Fibroblast of villous mesenchyme (primary cell): Measurements from ENCODE around the gene ELOVL3. TPM values are rescaled to one million over a fixed set of nuclear protein-coding genes. Genes with fewer than 3 reads are reported as not detected.
"Not testable (repeated sequence)": the region's sequence is repeated elsewhere in the genome, so short reads cannot be mapped to it uniquely, and the experiment has no call there.

ENCODE experiments used
- DNase-seq: peaks from one replicate; pipeline ENCODE4 v3.0.0-alpha.2; 2010; ENCODE audit warnings: low read depth
- H3K4me3 ChIP-seq: 2 replicates; pipeline ENCODE4 v1.5.1; 2011; ENCODE audit warnings: low read depth, mild to moderate bottlenecking, low read length
- total RNA-seq: library from RNA; depleted of rRNA; stranded (reverse); fragments of >200 nt; gene quantifications from 2 replicates; pipeline ENCODE4 v1.2.3, GENCODE V29; 2012
- TF ChIP-seq, protein P1 (sequence below): IDR thresholded peaks from 2 replicates; pipeline ENCODE4 v1.5.1; 2012; ENCODE audit warnings: low read depth, mild to moderate bottlenecking, low read length; ENCODE audit not compliant: insufficient read depth

ELOVL3 gene
- total RNA-seq, 1 donor = 0.86 TPM

DNA sequence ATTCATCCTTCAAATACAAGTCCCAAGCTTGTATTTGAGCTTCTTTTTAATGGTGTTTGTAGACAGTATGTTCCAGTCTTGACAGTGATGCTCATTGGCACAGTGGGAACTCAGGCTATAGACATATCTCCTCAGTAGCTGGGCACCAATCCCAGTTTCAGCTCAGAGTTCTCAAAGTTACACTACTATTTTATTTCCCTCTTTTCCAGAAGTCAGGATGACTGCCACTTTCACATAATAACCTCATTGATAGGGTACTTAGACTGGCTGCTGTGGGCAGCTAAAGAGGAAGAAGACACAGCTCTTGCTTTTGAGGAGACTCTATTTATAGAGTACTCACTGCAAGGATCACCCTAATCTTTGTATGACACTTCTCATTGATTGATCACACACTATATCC, 21.6 kb downstream of the ELOVL3 start:
- H3K4me3 ChIP-seq = no peak overlapping the region
- TF ChIP-seq, protein P1, sequence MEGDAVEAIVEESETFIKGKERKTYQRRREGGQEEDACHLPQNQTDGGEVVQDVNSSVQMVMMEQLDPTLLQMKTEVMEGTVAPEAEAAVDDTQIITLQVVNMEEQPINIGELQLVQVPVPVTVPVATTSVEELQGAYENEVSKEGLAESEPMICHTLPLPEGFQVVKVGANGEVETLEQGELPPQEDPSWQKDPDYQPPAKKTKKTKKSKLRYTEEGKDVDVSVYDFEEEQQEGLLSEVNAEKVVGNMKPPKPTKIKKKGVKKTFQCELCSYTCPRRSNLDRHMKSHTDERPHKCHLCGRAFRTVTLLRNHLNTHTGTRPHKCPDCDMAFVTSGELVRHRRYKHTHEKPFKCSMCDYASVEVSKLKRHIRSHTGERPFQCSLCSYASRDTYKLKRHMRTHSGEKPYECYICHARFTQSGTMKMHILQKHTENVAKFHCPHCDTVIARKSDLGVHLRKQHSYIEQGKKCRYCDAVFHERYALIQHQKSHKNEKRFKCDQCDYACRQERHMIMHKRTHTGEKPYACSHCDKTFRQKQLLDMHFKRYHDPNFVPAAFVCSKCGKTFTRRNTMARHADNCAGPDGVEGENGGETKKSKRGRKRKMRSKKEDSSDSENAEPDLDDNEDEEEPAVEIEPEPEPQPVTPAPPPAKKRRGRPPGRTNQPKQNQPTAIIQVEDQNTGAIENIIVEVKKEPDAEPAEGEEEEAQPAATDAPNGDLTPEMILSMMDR = no peak
- DNase-seq = no peak

DNA sequence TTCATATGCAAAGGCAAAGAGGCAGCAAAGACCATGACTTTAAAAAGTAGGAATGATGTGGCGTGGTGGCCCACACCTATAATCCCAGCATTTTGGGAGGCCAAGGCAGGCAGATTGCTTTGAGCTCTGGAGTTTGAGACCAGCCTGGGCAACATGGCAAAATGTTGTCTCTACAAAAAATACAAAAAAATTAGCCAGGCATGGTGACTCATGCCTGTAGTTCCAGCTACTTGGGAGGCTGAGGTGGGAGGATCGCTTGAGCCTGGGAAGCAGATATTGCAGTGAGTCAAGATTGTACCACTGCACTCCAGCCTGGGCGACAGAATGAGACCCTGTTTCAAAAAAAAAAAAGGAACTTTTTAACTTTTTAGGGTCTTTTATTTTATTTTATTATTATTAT, 26.4 kb downstream of the ELOVL3 start:
- not testable (repeated sequence) for H3K4me3 ChIP-seq, DNase-seq

DNA sequence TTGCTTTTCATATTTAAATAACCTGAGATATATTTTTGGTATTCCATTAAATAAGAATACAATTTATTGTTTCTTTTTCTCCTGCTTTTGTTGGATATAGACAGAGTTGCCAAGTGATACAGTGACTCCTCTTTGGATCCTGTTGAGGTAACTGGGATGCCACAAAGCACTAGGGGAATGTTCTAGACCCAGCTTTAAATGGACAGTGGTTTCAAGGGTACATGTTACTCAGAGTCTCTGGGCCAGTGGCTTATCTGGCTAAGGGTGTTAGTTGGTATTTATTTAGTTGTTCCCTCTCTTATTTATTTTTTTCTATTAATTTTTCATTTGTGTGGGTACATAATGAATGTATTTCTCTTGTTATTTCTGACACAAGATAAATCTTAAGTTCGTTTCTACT, 28.3 kb downstream of the ELOVL3 start:
- TF ChIP-seq, protein P1 = no peak
- no peak for DNase-seq
- H3K4me3 ChIP-seq = no peak overlapping the region

- no peak overlapping the region for H3K4me3 ChIP-seq
- no peak for DNase-seq
- TF ChIP-seq, protein P1 = no peak
Measured at GRCh38 chr10:102255404-102255803, 29.3 kb downstream of the ELOVL3 start.

DNA sequence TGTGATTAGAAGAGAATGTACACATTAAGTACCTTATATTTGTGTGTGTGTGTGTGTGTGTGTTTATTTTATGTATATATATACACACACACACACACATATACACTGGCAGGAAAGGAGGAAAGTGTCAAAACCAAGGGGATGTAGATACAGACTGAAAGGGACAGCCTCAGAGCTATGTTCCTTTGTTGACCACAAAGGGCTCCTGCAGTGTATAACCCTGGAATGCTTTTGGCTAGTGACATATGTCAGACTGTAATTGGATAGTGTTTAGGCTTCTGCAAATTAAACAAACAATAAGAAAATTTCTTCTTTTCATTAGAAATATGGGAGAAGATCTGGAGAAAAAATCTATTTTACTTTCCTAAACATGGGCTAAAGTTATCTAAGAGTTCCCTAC, 35.1 kb downstream of the ELOVL3 start:
- no peak overlapping the region for H3K4me3 ChIP-seq
- TF ChIP-seq, protein P1 = no peak
- DNase-seq = no peak

- DNase-seq = no peak
- TF ChIP-seq, protein P1 = no peak
- no peak overlapping the region for H3K4me3 ChIP-seq
Measured at GRCh38 chr10:102261842-102262241, 35.7 kb downstream of the ELOVL3 start.

DNA sequence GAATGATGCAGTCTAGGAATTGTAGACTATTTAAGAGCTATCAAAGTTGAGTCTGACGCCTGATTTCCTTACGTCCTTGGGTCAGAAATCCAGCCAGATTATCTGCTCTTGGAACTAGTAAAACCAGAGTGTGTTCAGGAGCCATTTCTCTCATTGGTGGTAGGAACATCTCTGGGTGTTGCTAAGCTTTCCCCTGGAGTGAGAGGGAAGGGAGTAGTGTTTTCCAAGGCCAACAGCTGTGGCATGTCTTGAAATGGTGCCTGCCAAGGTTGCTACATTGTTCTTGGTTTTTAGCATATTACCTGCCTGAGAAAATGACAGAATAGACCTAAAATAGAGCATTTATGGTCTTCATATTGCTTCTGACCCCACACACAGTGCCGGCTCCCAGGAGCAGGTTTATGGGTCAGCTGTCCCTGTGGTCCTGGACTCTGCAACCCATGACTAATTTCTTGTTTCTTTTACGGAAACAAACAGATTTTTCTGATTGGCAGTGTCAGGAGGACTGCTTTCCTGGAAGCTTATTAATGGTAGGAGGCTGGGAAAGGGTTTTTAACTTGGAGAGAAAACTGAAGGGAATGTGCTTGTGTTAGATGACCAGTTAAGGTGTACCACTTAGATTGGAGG, 36.8 kb downstream of the ELOVL3 start:
- TF ChIP-seq, protein P1 = no peak
- peak; percentile 29 for DNase-seq

GRCh38 chr10:102264371-102264770, 38.3 kb downstream of the ELOVL3 start:
- H3K4me3 ChIP-seq = no peak overlapping the region
- no peak for DNase-seq
- TF ChIP-seq, protein P1 = no peak

More for the DNA sequence above, 36.8 kb downstream of the ELOVL3 start:
- H3K4me3 ChIP-seq = no peak overlapping the region
